Limb (tissue), 2 donors: ENCODE measurements around the gene FUCA1.
"Not testable (repeated sequence)": the region's sequence is repeated elsewhere in the genome, so short reads cannot be mapped to it uniquely, and the experiment has no call there.

ENCODE experiments used
- DNase-seq, 2 donors: peaks; one replicate each; pipeline ENCODE4 v3.0.0-alpha.2; 2016; ENCODE audit errors: extremely low spot score in 2 of 2

FUCA1 gene

DNA sequence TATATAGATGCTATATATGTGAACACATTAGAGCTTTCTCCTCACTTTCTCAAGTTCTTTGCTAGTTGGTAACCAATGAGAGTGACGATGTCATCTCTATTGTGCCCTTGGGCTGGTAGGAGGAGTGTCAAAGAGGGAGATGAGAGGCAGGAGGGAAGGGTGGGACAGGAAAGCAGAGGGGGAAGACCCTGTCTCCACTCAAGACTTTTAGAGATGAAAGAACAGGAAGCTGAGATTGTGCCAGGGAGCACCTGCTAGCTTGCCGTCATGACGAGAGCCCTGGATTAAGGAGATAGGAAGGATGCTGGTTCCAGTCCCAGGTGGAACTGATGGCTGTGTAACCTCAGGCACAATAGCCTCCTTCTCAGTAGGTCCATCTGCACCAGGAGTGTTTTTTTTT, 28.4 kb upstream of the FUCA1 start:
- no peak for DNase-seq

DNA sequence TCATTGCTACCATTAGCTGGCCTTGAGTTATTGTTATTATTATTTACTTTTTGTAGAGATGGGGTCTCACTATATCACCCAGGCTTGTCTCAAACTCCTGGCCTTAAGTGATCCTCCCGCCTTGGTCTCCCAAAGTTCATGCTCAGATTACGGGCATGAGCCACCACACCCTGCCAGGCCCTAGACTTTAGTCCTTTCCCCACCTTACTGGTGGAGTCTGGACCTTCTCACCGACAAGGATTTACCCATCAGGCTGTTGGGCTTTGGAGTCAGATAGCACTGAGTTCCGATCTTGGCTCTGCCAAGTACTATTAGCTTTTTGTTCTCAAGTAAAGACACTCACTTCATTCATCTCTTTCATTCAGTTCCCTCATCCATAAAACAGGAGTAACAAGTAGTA, 27.9 kb upstream of the FUCA1 start:
- no peak for DNase-seq

DNA sequence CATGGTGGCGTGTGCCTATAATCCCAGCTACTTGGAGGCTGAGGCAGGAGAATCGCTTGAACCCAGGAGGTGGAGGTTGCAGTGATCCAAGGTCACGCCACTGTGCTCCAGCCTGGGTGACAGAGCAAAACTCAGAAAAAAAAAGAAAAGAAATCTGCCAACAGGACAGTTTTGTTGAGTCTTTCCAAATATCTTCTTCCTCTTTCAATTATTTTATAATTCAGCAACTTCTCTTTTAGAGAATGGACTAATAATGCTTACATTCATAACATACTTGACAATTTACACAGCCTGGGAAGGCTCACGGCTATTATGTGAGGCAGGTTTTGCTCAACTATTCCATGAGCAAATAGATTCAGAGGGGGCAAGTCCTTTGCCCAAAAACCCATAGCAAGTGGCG, 27.0 kb upstream of the FUCA1 start:
- DNase-seq, result no peak

DNA sequence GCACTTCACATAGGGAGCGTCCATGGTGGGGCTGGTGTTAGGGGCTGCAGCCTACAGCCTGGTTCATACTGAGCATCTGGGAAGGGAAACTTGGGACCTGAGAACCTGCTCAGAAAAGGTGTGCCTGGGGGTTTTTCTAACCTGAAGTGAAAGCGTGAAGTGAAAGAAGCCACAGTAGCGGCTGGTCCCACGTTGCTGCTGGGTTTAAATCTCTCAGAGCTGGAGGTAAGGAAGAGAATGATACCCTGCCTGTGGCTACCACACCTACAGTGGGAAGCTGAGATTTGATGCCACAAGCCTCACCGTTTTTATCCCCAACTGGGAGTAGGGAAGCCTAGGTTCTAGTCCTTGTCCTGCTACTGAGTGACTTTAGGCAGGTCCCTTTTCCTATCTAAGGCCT, 21.0 kb upstream of the FUCA1 start:
- DNase-seq, result no peak

DNA sequence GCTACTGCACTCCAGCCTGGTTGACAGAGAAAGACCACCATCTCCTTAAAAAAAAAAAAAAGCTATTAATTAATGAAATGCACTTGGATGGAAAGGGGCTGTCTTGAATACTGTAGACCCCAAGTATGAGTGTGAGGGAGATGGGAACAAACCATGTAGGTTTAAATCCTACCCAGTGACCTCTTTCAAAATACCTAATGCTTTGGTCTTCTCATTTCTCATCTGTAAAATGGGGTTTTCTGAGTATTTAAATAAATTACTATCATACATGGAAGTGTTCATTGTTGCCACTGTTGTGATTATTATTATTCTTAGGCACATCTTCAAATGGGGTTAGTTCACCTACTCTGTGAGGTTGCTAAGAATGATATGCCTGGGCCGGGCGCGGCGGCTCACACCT, 17.1 kb upstream of the FUCA1 start:
- DNase-seq, result no peak

DNA sequence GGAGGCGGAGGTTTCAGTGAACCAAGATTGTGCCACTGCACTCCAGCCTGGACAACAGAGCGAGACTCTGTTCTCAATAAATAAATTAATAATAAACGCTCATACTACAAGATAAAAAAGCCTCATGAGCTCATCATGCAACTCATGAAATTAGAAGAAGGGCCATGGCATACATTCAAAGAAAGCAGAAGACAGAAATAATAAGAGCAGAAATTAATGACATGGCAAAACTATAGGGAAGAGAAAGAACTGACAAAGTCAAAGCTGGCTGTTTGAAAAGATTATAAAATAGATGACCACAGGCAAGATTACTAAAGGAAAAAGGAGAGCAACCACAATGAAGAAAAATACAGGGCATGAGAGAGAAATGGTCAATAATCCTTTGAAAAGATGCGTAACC, 14.7 kb upstream of the FUCA1 start:
- no peak for DNase-seq

DNA sequence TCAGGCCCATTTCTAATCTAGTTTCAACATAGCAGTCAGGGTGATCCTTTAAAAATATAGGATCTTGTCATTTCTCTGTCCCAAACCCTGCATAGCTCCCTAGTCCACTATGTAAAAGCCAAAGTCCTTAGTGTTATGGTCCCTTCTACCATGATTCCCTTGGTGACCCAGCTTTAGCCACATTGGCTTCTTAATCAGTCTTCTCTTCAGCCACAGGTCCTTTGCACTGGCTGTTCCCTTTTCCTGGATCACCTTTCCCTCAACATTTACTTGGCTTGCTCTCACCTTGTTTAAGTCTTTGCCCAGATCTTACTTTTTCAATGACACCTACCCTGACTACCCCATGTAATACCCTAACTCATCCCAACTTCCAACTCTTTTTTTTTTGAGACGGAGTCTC, 11.7 kb upstream of the FUCA1 start:
- DNase-seq, result no peak

DNA sequence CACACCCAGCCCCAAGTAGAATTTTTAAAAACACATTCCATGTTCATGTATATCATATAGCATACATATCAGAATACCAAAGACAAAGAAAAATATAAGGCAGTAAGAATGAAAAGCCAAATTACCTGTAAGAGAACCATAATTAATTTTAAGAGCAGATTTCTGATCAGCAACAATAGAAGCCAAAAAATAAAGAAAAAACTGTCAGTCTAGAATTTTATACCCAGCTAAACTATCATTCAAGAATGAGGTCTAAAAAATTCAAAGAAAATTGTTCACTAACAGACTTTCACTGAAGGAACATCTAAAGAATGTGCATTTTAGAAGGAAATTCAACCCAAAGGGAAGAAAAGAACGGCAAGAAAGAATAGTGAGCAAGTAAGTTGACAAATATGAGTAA, 10.6 kb upstream of the FUCA1 start:
- no peak for DNase-seq

DNA sequence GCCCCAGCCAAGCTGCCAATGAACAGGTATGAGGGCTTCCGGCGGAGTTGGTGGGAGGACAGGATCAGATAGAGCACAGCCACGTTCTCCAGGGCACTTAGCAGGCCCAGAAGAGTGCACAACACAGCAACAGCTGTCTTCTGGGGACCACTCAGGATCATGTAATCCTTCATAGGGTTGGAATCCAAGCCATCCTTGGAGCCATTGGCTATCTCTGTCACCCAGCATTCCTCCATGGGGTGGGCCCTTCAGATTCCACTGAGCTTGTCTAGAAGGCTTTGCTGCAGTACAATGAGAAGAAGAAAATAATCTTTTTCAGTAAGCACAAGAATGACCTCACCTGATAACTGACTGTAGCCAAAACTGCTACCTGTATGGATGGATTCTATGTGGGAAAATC, 7.3 kb upstream of the FUCA1 start:
- no peak for DNase-seq

DNA sequence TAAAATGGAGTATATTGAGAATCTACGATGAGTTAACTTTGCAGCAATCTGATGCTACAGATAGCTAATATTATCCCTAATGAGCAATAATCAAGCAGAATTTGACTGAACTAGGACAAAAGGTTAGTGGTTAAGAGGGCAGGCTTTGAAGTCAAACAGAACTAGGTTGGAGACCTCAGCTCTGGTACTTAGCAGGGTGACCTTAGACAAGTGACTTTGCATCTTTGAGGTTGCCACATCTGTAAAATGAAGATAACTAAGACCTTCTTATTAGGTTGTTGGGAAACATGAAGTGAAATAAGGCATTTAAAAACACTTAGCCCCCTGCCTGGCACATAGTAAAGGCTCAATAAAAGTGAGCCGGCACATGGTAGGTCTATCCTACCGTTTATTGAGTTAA, 4.3 kb upstream of the FUCA1 start:
- no peak for DNase-seq

DNA sequence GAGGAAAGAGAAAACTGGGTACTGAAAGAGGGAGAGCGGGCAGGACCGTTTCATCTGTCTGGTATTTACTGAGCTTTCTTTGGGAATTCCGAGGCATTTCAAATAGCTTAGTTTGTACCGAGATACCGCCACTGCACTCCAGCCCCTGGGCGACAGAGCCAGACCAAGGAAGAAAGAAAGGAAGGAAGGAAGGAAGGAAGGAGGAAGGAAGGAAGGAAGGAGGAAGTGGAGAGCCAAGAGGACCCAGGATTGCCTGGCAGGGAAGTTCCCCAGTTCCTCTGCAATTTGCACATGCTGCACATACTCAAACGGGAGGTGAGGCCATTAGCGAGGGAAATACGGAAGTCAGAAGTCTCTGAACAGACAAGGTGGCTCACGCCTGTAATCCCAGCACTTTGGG, 961 bp upstream of the FUCA1 start:
- DNase-seq, result no peak

DNA sequence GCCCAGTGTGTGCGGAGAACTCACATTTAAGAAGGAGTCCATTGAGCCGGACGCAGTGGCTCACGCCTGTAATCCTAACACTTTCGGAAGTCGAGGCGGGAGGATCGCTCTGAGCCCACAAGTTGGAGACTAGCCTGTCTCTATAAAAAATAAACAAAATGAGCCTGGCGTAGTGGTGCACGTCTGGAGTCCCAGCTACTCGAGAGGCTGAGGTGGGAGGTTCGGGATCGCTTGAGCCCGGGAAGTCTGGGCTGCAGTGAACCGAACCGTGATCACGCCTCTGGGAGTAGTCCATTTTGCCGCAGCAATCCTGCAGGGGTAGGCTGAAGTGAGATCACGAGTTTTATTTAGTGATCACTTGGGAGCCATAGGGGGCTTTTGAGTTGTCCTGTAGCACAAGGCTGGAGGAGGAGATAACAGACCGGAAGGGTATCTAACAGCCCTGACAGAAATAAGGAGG, 497 bp upstream of the FUCA1 start:
- no peak for DNase-seq

DNA sequence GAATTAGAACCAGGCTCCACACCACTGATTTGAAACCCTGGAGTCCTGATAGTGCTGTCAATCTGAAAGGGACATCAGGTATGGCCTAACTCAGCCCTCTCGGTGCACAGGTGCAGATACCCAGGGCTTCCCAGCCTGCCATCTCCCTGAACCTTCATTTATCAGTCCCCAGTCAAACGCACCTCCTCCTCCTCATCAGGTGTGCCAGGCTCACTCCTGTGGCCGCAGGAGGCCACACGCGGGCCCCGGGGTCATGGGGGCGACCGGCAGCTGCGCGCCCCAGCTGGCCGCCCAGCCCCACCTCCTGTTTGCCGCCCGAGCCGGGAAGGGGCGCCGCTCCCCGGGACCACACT, 572 bp downstream of the FUCA1 start:
- no peak for DNase-seq

DNA sequence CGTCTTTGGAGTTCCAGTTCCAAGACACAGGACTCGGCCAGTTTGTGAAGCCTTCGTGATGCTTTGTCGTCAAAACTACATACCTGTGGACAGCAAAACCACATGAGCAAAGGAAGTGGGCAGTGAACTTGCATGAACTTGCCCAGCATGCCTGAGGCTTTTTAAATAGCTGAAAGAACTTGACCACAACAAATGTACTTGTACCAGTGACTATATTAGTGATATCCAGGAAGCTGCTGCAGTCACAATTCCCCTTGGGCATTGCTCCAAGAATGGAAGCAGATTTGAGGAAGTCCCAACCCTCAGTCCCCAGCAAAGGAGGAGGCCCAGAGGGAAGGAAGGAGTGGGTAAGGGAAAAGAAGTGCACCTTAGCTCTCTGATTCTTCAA, 2.6 kb downstream of the FUCA1 start:
- no peak for DNase-seq

DNA sequence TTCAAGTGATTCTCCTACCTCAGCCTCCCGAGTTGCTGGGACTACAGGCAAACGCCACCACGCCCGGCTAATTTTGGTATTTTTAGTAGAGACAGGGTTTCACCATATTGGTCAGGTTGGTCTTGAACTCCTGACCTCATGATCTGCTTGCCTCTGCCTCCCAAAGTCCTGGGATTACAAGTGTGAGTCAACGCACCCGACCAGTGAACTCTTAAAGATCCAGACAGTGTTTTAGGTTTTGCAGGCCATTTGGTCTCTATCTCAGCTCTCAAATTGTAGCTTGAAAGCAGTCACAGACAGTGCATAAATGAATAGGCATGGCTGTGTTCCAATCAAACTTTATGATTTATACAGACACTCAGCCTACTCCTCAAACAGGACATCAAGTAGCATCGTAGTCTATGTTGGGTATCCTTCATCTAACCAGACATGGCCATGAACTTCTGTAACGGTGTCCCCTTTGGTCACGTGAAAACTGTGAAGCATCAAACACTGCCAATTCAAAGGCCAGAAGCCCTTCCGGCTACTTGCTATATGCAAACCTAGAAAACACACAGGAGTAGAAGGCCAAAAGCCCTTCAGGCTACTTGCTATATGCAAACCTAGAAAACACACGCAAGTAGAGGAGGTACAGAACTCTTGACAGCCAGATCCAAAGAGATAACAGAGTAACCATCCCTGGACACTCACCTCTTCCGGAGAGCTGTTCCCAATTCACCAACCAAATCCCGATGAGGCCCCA, 3.1 kb downstream of the FUCA1 start:
- no peak for DNase-seq

DNA sequence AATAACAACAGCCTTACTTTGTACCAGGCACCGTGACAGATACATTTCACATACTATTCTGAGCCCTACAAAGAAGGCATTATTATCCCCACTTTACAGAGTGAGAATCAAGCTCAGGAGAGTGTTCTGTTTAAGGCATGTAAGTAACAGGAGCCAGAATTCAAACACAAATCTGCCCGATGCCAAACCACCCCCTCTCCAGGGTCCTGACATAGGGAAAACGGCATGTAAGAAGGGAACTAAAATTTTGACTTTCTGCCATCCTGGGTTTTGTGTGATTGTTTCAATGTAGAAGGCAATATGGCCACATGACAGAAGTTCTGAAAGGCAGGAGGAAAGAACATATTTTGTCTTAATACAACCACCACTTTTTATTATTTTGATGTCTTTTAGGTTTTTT, 5.5 kb downstream of the FUCA1 start:
- DNase-seq, result no peak

DNA sequence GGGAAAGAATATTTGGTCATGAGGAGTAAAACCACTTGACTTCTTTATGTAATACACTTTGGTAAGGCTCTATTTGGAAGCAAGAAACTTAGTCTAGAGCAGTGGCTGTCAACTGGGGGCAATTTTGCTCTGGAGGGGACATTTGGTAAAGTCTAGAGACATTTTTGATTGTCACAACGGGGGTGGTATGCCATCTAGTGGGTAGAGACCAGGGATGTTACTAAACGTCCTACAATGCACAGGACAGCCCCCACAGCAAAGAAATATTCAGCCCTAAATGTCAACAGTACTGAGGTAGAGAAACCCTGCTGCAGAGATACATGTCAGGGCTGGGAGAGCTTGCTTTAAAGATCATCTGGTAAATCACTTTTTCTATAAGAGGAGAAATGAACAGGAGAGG, 13.5 kb downstream of the FUCA1 start:
- no peak for DNase-seq

DNA sequence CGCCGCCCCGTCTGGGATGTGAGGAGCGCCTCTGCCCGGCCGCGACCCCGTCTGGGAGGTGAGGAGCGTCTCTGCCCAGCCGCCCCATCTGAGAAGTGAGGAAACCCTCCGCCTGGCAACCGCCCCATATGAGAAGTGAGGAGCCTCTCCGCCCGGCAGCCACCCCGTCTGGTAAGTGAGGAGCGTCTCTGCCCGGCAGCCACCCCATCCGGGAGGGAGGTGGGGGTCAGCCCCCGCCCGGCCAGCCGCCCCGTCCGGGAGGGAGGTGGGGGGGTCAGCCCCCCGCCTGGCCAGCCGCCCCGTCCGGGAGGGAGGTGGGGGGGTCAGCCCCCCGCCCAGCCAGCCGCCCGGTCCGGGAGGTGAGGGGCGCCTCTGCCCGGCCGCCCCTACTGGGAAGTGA, 15.0 kb downstream of the FUCA1 start:
- not testable (repeated sequence) for DNase-seq

DNA sequence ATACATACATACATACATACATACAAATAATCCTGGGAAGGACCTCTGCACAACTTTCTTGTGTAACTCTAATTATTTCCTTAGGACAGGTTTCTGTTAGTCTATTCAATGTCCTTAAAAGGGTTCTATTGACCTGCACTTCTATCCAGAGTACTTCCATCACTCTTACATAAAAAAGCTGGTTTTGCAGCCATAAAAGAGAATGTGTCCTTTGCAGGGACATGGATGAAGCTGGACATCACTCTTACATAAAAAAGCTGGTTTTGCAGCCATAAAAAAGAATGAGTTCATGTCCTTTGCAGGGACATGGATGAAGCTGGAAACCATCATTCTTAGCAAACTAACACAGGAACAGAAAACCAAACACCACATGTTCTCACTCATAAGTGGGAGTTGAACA, 16.7 kb downstream of the FUCA1 start:
- not testable (repeated sequence) for DNase-seq

DNA sequence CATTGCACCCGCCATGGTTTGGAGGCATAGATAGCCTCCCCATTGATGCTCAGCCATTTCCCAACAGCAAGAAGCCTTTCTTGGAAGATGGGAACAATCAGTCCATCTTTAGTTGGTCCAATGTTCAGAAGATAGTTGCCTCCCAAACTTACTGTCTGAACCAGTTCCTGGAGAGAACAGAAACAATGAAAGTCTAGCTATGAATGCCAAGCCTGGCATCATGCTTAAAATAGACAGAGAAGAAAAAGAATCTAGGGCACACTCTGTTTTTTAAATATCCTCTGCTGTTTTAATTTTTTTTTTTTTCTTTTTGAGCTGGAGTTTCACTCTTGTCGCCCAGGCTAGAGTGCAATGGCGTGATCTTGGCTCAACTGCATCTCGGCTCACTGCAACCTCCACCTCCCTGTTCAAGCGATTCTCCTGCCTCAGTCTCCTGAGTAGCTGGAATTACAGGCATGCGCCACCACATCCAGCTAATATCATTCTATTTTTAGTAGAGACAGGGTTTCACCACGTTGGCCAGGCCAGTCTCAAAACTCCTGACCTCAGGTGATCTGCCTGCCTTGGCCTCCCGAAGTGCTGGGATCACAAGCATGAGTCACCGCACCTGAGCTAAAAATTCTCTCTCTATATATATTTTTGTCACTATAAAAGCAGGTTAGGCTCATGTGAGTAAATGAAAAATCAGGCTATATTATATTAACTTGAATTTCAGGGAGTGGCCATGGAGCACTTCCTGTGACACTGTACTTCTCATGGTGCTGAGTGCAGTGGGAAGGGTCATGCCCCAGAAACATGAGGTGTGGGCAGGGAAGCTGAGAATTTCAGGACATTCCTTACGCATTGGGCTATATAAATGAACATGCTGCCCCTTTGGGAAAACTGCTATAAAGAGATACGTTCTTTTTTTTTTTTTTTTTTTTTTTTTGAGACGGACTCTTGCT, 19.1 kb downstream of the FUCA1 start:
- DNase-seq, result no peak

DNA sequence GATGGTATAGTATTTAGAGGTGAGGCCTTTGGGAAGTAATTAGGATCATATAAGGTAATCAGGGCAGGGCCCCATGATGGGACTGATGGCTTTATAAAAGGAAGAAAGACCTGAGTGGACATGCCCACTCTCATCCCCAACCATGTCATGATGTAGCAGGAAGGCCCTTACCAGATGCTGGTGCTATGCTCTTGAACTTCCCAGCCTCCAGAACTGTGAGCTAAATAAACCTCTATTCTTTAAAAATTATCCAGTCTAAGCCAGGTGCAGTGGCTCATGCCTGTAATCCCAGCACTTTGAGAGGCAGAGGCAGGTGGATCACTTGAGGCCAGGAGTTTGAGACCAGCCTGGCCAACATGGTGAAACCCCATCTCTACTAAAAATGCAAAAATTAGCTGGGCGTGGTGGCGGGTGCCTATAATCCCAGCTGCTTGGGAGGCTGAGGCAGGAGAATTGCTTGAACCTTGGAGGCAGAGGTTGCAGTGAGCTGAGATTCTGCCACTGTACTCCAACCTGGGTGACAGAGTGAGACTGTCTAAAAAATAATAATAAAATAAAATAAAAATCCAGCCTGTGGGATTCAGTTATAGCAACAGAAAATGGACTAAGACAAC, 20.5 kb downstream of the FUCA1 start:
- DNase-seq, result not testable (repeated sequence)

DNA sequence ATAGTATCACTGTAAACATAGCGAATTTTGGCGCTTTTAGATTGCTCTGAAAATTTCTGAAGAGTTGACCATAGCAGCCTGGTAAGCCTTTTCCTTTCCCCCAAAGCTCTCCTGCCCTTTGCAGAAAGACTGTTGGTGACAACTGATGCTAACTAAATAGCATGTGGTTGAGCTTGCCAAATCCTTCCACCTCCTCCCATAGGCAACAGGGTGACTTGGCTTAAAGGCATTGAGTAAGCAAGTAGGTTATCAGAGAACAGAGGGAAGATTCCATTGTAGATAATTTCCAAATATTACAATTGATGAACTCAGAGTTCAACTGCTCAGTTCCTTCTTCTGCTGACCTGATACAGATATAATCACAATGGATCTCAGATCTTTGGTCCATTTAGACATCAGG, 22.9 kb downstream of the FUCA1 start:
- no peak for DNase-seq

DNA sequence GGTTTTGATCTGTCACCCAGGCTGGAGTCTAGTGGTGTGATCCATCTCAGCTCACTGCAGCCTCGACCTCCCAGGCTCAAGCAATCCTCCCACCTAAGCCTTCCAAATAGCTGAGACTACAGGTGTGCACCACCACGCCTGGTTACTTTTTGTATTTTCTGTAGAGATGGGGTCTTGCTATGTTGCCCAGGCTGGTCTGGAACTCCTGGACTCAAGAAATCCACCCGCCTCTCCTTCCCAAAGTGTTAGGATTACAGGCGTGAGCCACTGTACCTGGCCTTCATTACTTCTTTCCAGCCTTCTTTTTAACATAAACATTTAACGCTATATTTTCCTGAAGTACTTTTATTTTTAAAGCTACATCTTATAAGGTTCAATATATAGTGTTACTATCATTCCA, 24.4 kb downstream of the FUCA1 start:
- no peak for DNase-seq
